B cell (primary cell): ENCODE data around the gene C11orf91. TPM values are rescaled to one million over a fixed set of nuclear protein-coding genes. Genes with fewer than 3 reads are reported as not detected.

Experiments used
- ATAC-seq: fragments of 200-7000 bp; cut with Tn5 transposase; one replicate; pipeline ENCODE4 v1.10.0; 2021; ENCODE audit warnings: low read depth, mild to moderate bottlenecking, moderate number of reproducible peaks, moderate library complexity
- CTCF ChIA-PET: fragments of 350-600 bp; sonication (Branson Sonifier 250); formaldehyde crosslinking; loops from one replicate; lab custom pipeline; 2021; ENCODE audit warnings: antibody characterized with exemption, inconsistent platforms; lab: Charles Lee
- POLR2A ChIA-PET: fragments of 350-600 bp; sonication (Branson Sonifier 250); formaldehyde crosslinking; loops from one replicate; lab custom pipeline; 2021; ENCODE audit warnings: antibody characterized with exemption; lab: Charles Lee
- DNase-seq: peaks from one replicate; pipeline ENCODE4 v3.0.0; 2013
- H2AFZ ChIP-seq: 2 replicates; pipeline ENCODE4 v1.6.1; 2012; ENCODE audit warnings: mild to moderate bottlenecking, low read depth, low read length; ENCODE audit not compliant: insufficient read depth, poor library complexity, severe bottlenecking
- H3K27ac ChIP-seq, 2 donors: 1 replicate in 1 of 2; 2 replicates in 1 of 2; pipeline ENCODE4 v1.5.1; 2012 to 2013; ENCODE audit warnings: low read length in 2 of 2, mild to moderate bottlenecking in 2 of 2, moderate library complexity in 1 of 2
- H3K27me3 ChIP-seq, 4 experiments: fragments of 200-600 bp in 1 of 4; sonication (generic) in 1 of 4; replicated peaks in 1 of 4; 1 replicate in 2 of 4; 2 replicates in 2 of 4; pipeline versions ENCODE4 v1.6.1 to v1.7.0; 2013 to 2016; ENCODE audit warnings: low read length in 3 of 4, mild to moderate bottlenecking in 2 of 4, mixed read lengths in 1 of 4, moderate library complexity in 1 of 4; ENCODE audit not compliant: insufficient read depth in 4 of 4, control insufficient read depth in 3 of 4; ENCODE audit errors: control extremely low read depth in 1 of 4
- H3K36me3 ChIP-seq, 2 experiments: replicated peaks in 1 of 2; 1 replicate in 1 of 2; 2 replicates in 1 of 2; pipeline versions ENCODE4 v1.6.1 to v1.7.1; 2013; ENCODE audit warnings: low read length in 1 of 2; ENCODE audit not compliant: insufficient read depth in 2 of 2, control insufficient read depth in 1 of 2; ENCODE audit errors: control extremely low read depth in 1 of 2, extremely low read depth in 1 of 2
- H3K4me1 ChIP-seq, 2 donors: fragments of 200-600 bp in 1 of 2; sonication (generic) in 1 of 2; 1 replicate in 1 of 2; 2 replicates in 1 of 2; pipeline versions ENCODE4 v1.5.1 to v1.6.1; 2013 to 2017; ENCODE audit warnings: low read length in 2 of 2; ENCODE audit not compliant: control insufficient read depth in 2 of 2, insufficient read depth in 2 of 2
- H3K4me2 ChIP-seq: replicated peaks from 2 replicates; pipeline ENCODE3; 2012; ENCODE audit warnings: mild to moderate bottlenecking, low read depth, low read length; ENCODE audit not compliant: poor library complexity, severe bottlenecking
- H3K4me3 ChIP-seq, 5 experiments: fragments of 200-600 bp in 1 of 5; sonication (generic) in 1 of 5; 1 replicate in 3 of 5; 2 replicates in 2 of 5; pipeline versions ENCODE4 v1.5.1 to v1.7.0; 2011 to 2016; ENCODE audit warnings: low read length in 4 of 5, mild to moderate bottlenecking in 4 of 5, low read depth in 2 of 5, control low read depth in 1 of 5, moderate library complexity in 1 of 5; ENCODE audit not compliant: insufficient read depth in 1 of 5; ENCODE audit errors: control extremely low read depth in 1 of 5, extremely low read depth in 1 of 5
- H3K79me2 ChIP-seq: fragments of 200-600 bp; sonication (generic); one replicate; pipeline ENCODE4 v1.6.0; 2016; ENCODE audit warnings: low read length; ENCODE audit not compliant: control insufficient read depth, insufficient read depth
- H3K9ac ChIP-seq: fragments of 200-600 bp; sonication (generic); 2 replicates; pipeline ENCODE4 v1.6.1; 2017; ENCODE audit warnings: mild to moderate bottlenecking, low read length, moderate library complexity
- H3K9me3 ChIP-seq, 3 donors: one replicate each; pipeline versions ENCODE4 v1.6.1 to v1.7.1; 2013; ENCODE audit warnings: low read length in 2 of 3; ENCODE audit not compliant: control insufficient read depth in 2 of 3, insufficient read depth in 1 of 3; ENCODE audit errors: control extremely low read depth in 1 of 3
- H4K20me1 ChIP-seq: 2 replicates; pipeline ENCODE4 v1.6.0; 2012; ENCODE audit warnings: mild to moderate bottlenecking, low read length; ENCODE audit not compliant: insufficient read depth, control insufficient read depth, poor library complexity, severe bottlenecking
- H3K27ac Mint-ChIP-seq: one replicate; pipeline ENCODE4 v1.8.0; 2021; ENCODE audit warnings: mixed read lengths
- H3K27me3 Mint-ChIP-seq: one replicate; pipeline ENCODE4 v1.8.0; 2021; ENCODE audit warnings: mixed read lengths
- H3K4me1 Mint-ChIP-seq: one replicate; pipeline ENCODE4 v1.8.0; 2021; ENCODE audit warnings: mixed read lengths
- H3K4me3 Mint-ChIP-seq: one replicate; pipeline ENCODE4 v1.8.0; 2021; ENCODE audit warnings: mixed read lengths
- H3K9me3 Mint-ChIP-seq: one replicate; pipeline ENCODE4 v1.8.0; 2022; ENCODE audit warnings: mixed read lengths; ENCODE audit not compliant: insufficient read depth
- EZH2 ChIP-seq: IDR thresholded peaks from 2 replicates; pipeline ENCODE4 v1.6.1; 2012; ENCODE audit warnings: borderline replicate concordance, low read depth, mild to moderate bottlenecking, moderate library complexity, low read length; ENCODE audit not compliant: insufficient read depth, poor library complexity, severe bottlenecking
- WGBS: methylation state at CpG from one replicate; pipeline ENCODE4 v1.1.5; 2013; ENCODE audit warnings: missing lambda C conversion rate; ENCODE audit not compliant: insufficient coverage; 5-methylcytosine and 5-hydroxymethylcytosine counted together
- intact Hi-C: fragments of 100-400 bp; cut with micrococcal nuclease; formaldehyde crosslinking; loops from one replicate; pipeline ENCODE4 v1.10.0; 2022
- polyA plus RNA-seq: library from polyadenylated mRNA; depleted of rRNA; stranded (reverse); fragments of >200 nt; gene quantifications from 2 replicates; pipeline ENCODE4 v1.2.3, GENCODE V29; 2012
- total RNA-seq, 2 donors: library from RNA; stranded (reverse); fragments of 120-200 nt in 1 of 2; gene quantifications; 1 replicate in 1 of 2; 2 replicates in 1 of 2; pipeline versions ENCODE4 v1.2.3 to v1.2.4, GENCODE V29; 2013 to 2022
- TF ChIP-seq, protein P1 (sequence below): fragments of 200-600 bp; IDR thresholded peaks from one replicate; pipeline ENCODE4 v1.8.0; 2022; ENCODE audit warnings: antibody characterized with exemption, mild to moderate bottlenecking

Gene C11orf91
- total and polyA plus RNA-seq, 2 donors (not counting 1 experiment from before 2014, with no cell fraction given) = not detected

DNA sequence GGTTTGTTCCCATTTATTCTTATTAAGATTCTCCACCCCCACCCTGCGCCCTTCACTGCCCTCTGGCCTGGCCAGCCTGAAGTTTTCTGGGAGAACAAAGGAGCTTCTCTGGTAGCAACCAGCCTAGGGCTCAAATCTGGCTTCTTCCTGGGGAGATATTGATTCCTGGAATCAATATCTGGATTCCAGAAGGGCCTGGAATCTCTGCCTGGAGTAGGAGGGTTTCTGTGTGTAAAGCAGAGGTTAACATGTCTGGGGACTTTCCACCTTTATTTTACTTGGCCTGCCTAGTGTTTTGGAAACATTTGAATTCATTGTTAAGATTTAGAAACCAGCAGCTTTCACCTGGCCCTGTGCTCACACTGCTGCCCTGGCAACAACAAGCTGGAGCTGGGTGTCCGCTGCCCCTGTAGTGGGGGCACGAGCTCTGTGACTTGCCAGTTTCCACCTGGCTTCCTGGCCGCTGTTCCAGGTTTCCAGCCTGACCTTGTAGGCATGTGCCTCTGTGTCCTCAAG, 5.5 kb downstream of the C11orf91 start:
- H4K20me1 ChIP-seq = no peaks in the 10 kb centered on the region
- H3K27me3 ChIP-seq = peaks cover 0 to 20% (median 4%) of the 10 kb centered on the region in 4 experiments
- Mint-ChIP-seq H3K4me1 (peaks cover 9% of the 10 kb centered on the region), H3K4me3 (no peak overlapping the region), H3K9me3 (no peaks in the 10 kb centered on the region), H3K27me3 (peaks cover 13% of the 10 kb centered on the region), H3K27ac (no peak overlapping the region)
- no peak overlapping the region for H3K4me2 ChIP-seq
- TF ChIP-seq, protein P1, sequence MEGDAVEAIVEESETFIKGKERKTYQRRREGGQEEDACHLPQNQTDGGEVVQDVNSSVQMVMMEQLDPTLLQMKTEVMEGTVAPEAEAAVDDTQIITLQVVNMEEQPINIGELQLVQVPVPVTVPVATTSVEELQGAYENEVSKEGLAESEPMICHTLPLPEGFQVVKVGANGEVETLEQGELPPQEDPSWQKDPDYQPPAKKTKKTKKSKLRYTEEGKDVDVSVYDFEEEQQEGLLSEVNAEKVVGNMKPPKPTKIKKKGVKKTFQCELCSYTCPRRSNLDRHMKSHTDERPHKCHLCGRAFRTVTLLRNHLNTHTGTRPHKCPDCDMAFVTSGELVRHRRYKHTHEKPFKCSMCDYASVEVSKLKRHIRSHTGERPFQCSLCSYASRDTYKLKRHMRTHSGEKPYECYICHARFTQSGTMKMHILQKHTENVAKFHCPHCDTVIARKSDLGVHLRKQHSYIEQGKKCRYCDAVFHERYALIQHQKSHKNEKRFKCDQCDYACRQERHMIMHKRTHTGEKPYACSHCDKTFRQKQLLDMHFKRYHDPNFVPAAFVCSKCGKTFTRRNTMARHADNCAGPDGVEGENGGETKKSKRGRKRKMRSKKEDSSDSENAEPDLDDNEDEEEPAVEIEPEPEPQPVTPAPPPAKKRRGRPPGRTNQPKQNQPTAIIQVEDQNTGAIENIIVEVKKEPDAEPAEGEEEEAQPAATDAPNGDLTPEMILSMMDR = no peak
- no peak for TF ChIP-seq EZH2
- H3K27ac ChIP-seq = no peak overlapping the region
- no peaks in the 10 kb centered on the region for H3K79me2 ChIP-seq
- no peak overlapping the region for H3K9ac ChIP-seq
- ChIA-PET CTCF (interaction anchor here (1.3 kb wide), 1 partner anchor 48 kb away, joined by 3 read pairs; no protein-coding TSS in a partner anchor), POLR2A (no interaction called here)
- no peak for DNase-seq
- H3K36me3 ChIP-seq = no peaks in the 10 kb centered on the region
- 97% methylated on average over 3 of the region's 4 CpGs for WGBS
- intact Hi-C loops = no loop called here
- no peak overlapping the region for H3K4me3 ChIP-seq
- peaks cover 0 to 3% (median 0%) of the 10 kb centered on the region in 3 donors for H3K9me3 ChIP-seq
- no peak for ATAC-seq
- H2AFZ ChIP-seq = no peak overlapping the region
- peaks cover 0 to 6% of the 10 kb centered on the region in 2 donors for H3K4me1 ChIP-seq

DNA sequence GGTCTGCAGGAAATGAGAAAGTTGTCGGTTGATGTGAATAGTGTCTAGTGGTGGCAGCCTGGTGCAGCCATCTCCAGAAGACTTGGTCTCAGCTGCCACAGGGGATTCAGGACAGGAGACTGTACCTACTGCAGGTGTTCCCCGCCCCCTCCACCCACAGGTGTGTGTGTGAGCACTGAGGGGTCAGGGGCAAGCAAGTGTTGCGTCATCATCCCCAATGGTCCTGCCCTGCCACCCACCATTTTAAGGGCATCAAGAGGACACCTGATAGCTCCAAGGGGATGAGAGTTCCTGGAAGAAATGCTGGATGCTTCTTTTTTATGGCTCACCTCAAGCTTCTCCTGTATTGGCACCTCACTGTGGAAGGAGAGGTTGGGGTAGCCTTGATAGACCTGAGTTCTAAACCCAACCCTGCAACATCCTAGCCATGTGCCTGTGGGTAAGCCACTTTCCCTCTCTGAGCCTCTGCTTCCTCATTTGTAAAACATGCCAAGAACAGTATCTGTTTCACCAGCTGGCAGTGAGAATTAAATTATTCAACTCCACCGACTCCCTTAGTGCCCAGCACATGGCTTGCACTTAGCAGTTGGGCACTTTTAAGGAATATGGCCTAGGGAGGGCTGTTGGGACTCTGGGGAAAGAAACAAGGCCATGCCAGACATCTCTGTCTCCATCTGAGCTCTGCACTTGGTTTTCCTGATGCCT, 6.1 kb downstream of the C11orf91 start:
- Histone ChIP-seq H3K36me3 (no peaks in the 10 kb centered on the region), H3K4me1 (peaks cover 0 to 2% of the 10 kb centered on the region in 2 donors), H3K4me3 (no peak overlapping the region), H3K9me3 (no peaks in the 10 kb centered on the region), H3K79me2 (no peaks in the 10 kb centered on the region), H3K4me2 (no peak overlapping the region), H3K9ac (no peak overlapping the region), H3K27ac (no peak overlapping the region), H2AFZ (no peak overlapping the region), H4K20me1 (no peaks in the 10 kb centered on the region), H3K27me3 (peaks cover 0 to 14% (median 1%) of the 10 kb centered on the region in 4 experiments)
- Mint-ChIP-seq H3K4me1 (peaks cover 5% of the 10 kb centered on the region), H3K27ac (no peak overlapping the region), H3K27me3 (peaks cover 13% of the 10 kb centered on the region), H3K4me3 (no peak overlapping the region), H3K9me3 (no peaks in the 10 kb centered on the region)
- 100% methylated on average over 1 of the region's 4 CpGs for WGBS
- CTCF ChIA-PET = interaction anchor here (0.9 to 1.3 kb wide), 2 partner anchors 48 to 333 kb away, joined by 3 read pairs; no protein-coding TSS in a partner anchor
- no peak for ATAC-seq
- intact Hi-C loops = no loop called here
- no peak for TF ChIP-seq EZH2
- TF ChIP-seq, protein P1 = no peak
- no peak for DNase-seq
- POLR2A ChIA-PET = no interaction called here
